ENCODE results near the gene VNN1.

The VNN1 gene

DNA sequence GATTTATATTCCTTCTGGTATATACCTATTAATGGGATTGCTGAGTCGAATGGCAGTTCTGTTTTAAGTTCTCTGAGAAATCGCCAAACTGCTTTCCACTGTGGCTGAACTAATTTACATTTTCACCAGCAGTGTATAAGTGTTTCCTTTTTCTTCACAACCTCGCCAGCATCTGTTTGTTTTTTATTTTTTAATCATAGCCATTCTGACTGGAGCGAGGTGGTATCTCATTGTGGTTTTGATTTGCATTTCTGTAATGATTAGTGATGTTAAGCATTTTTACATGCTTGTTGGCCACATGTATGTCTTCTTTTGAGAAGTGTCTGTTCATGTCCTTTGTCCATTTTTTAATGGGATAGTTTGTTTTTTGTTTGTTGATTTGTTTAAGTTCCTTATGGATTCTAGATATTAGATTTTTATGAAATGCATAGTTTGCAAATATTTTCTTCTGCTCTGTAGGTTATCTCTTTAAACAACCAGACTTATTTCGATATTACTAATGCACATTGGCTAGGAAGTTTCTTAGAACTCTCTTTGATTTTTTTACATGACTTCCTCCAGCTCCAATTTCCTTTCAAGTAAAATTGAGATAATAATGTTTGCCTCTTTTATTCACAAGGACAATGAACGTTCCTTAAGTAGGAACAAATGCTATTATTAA lies 12.2 kb upstream of the VNN1 start:
- DNase-seq (ENCODE audit: insufficient read length, low spot score) (no peak), FAIRE-seq (no peak)
- TF ChIP-seq CTCF (IDR thresholded peaks at IDR 0.05; ENCODE audit: insufficient read depth, missing control alignments), result no peak

DNA sequence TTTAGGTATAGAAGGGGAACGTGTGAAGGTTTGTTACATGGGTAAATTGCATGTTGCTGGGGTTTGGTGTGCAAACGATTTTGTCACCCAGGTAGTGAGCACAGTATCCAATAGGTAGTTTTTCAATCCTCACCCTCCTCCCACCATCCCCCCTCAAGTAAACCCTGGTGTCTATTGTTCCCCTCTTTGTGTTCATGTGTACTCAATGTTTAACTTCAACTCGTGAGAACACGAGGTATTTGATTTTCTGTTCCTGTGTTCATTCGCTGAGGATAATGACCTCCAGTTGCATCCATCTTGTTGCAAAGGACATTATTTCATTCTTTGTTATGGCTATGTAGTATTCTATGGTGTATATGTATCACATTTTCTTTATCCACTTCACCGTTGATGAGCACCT lies 11.6 kb upstream of the VNN1 start:
- FAIRE-seq (no peak), DNase-seq (ENCODE audit: insufficient read length, low spot score) (no peak)
- TF ChIP-seq CTCF (IDR thresholded peaks at IDR 0.05; ENCODE audit: insufficient read depth, missing control alignments), result no peak

DNA sequence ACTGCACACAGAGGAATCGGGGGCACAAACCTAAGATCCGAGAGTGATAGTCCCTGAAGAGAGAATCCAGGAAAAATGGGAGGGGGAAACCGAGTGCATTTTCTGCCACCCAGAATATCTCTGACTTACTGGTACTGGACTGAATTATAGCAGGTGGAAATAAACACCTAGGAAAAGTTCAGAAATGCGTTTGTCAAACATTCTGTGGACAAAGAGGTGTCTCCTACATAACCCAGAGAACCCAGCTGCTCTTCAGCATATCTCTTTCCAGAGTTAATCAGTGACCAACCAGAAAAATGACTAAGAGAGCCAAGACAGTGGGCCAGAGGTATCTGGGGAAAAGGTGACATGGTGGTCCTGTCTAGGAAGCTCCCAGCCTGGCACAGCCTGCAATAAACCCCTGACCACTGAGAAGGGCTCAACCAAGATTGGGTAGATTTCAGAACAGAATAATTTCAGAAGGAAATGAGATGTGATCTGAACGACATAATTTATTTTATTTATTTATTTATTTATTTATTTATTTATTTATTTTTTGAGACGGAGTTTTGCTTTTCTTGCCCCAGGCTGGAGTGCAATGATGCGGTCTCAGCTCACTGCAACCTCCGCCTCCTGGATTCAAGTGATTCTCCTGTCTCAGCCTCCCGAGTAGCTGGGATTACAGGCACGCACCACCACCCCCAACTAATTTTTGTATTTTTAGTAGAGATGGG lies 6.0 kb upstream of the VNN1 start:
- TF ChIP-seq CTCF (IDR thresholded peaks at IDR 0.05; ENCODE audit: insufficient read depth, missing control alignments), result no peak
- no peak for FAIRE-seq
- DNase-seq (ENCODE audit: insufficient read length, low spot score), result no peak

GRCh38 chr6:132715881-132716637 lies 2.2 kb upstream of the VNN1 start:
- DNase-seq (ENCODE audit: insufficient read length, low spot score) (no peak), FAIRE-seq (no peak)
- TF ChIP-seq CTCF (IDR thresholded peaks at IDR 0.05; ENCODE audit: insufficient read depth, missing control alignments), result no peak

GRCh38 chr6:132715204-132715603 lies 1.3 kb upstream of the VNN1 start:
- DNase-seq (ENCODE audit: insufficient read length, low spot score) (no peak), FAIRE-seq (no peak)
- peak; percentile 10 for TF ChIP-seq CTCF (IDR thresholded peaks at IDR 0.05; ENCODE audit: insufficient read depth, missing control alignments)

- no peak for TF ChIP-seq CTCF (IDR thresholded peaks at IDR 0.05; ENCODE audit: insufficient read depth, missing control alignments)
- FAIRE-seq, result no peak
- DNase-seq (ENCODE audit: insufficient read length, low spot score), result no peak
Observed at GRCh38 chr6:132714160-132714559, 305 bp upstream of the VNN1 start.
